GM23338 (cell line): Measurements from ENCODE around the gene SERINC5. TPM values are rescaled to one million over a fixed set of nuclear protein-coding genes. Genes with fewer than 3 reads are reported as not detected.

ENCODE experiments used
- ATAC-seq: fragments of 200-7000 bp; cut with Tn5 transposase; 3 replicates; pipeline ENCODE4 v1.9.1; 2020
- DNase-seq: peaks from one replicate; pipeline ENCODE4 v3.0.0-alpha.2; 2015; ENCODE audit warnings: low spot score
- H2AFZ ChIP-seq: fragments of 200-600 bp; sonication (generic); 2 replicates; pipeline ENCODE4 v1.8.0; 2016; ENCODE audit warnings: antibody characterized with exemption, mild to moderate bottlenecking, moderate library complexity
- H3F3A ChIP-seq: fragments of 200-600 bp; sonication (generic); replicated peaks from 2 replicates; pipeline ENCODE4 v1.8.0; 2017; ENCODE audit warnings: antibody characterized with exemption, mixed run types, low read depth
- H3K27ac ChIP-seq: fragments of 200-600 bp; sonication (generic); 2 replicates; pipeline ENCODE4 v1.6.1; 2016; ENCODE audit warnings: low read depth
- H3K27me3 ChIP-seq: fragments of 200-600 bp; sonication (generic); 2 replicates; pipeline ENCODE4 v1.8.0; 2016; ENCODE audit warnings: mild to moderate bottlenecking, mixed run types, moderate library complexity; ENCODE audit not compliant: insufficient read depth
- H3K36me3 ChIP-seq: fragments of 200-600 bp; sonication (generic); 2 replicates; pipeline ENCODE4 v1.8.0; 2016; ENCODE audit warnings: mild to moderate bottlenecking; ENCODE audit not compliant: insufficient read depth
- H3K4me1 ChIP-seq: fragments of 200-600 bp; sonication (generic); 2 replicates; pipeline ENCODE4 v1.8.0; 2016; ENCODE audit warnings: mild to moderate bottlenecking, moderate library complexity; ENCODE audit not compliant: insufficient read depth
- H3K4me2 ChIP-seq: fragments of 200-600 bp; sonication (generic); 2 replicates; pipeline ENCODE4 v1.7.1; 2017; ENCODE audit warnings: mixed run types
- H3K4me3 ChIP-seq: fragments of 200-600 bp; sonication (generic); 2 replicates; pipeline ENCODE4 v1.6.1; 2016; ENCODE audit warnings: mixed run types
- H3K79me2 ChIP-seq: fragments of 200-600 bp; sonication (generic); replicated peaks from 2 replicates; pipeline ENCODE4 v1.8.0; 2017; ENCODE audit warnings: mild to moderate bottlenecking; ENCODE audit not compliant: insufficient read depth
- H3K9me2 ChIP-seq: fragments of 200-600 bp; sonication (generic); 2 replicates; pipeline ENCODE4 v1.8.0; 2017; ENCODE audit not compliant: insufficient read depth
- H4K20me1 ChIP-seq: fragments of 200-600 bp; sonication (generic); replicated peaks from 2 replicates; pipeline ENCODE4 v1.8.0; 2017; ENCODE audit warnings: mild to moderate bottlenecking; ENCODE audit not compliant: insufficient read depth
- H3K27ac Mint-ChIP-seq: 2 replicates; pipeline ENCODE4 v1.8.0; 2020; ENCODE audit warnings: inconsistent platforms, mild to moderate bottlenecking, moderate library complexity, mixed read lengths
- H3K27me3 Mint-ChIP-seq: 3 replicates; pipeline ENCODE4 v1.8.0; 2022; ENCODE audit warnings: low read depth, mild to moderate bottlenecking, moderate library complexity, mixed read lengths, inconsistent platforms; ENCODE audit not compliant: insufficient read depth, poor library complexity
- H3K36me3 Mint-ChIP-seq: 3 replicates; pipeline ENCODE4 v1.8.0; 2021; ENCODE audit warnings: low read depth, mild to moderate bottlenecking, inconsistent platforms, moderate library complexity, mixed read lengths
- H3K4me1 Mint-ChIP-seq: 3 replicates; pipeline ENCODE4 v1.8.0; 2020; ENCODE audit warnings: mild to moderate bottlenecking, inconsistent platforms, mixed read lengths
- H3K4me3 Mint-ChIP-seq: 3 replicates; pipeline ENCODE4 v1.8.0; 2021; ENCODE audit warnings: moderate library complexity, mild to moderate bottlenecking, inconsistent platforms, mixed read lengths
- H3K9me3 Mint-ChIP-seq: 3 replicates; pipeline ENCODE4 v1.8.0; 2020; ENCODE audit warnings: moderate library complexity, mild to moderate bottlenecking, inconsistent platforms, mixed read lengths
- CREB1 ChIP-seq: fragments of 250-450 bp; sonication (Bioruptor Pico); IDR thresholded peaks from 2 replicates; pipeline ENCODE4 v1.5.0; 2020; ENCODE audit warnings: low read depth, mild to moderate bottlenecking, moderate library complexity
- ETS1 ChIP-seq: IDR thresholded peaks from 2 replicates; pipeline ENCODE4 v1.6.1; 2016; ENCODE audit warnings: antibody characterized with exemption
- EZH2 ChIP-seq: fragments of 200-600 bp; sonication (generic); IDR thresholded peaks from one replicate; pipeline ENCODE4 v1.8.0; 2017; ENCODE audit warnings: antibody characterized with exemption, mild to moderate bottlenecking, low read depth; ENCODE audit not compliant: unreplicated experiment
- EZH2phosphoT487 ChIP-seq: fragments of 200-600 bp; sonication (generic); IDR thresholded peaks from one replicate; pipeline ENCODE4 v1.8.1; 2018; ENCODE audit warnings: antibody characterized with exemption; ENCODE audit not compliant: unreplicated experiment
- JUNB ChIP-seq: IDR thresholded peaks from one replicate; pipeline ENCODE4 v1.6.1; 2016; ENCODE audit warnings: antibody characterized with exemption; ENCODE audit not compliant: unreplicated experiment
- NANOG ChIP-seq: IDR thresholded peaks from 2 replicates; pipeline ENCODE4 v1.6.1; 2016; ENCODE audit warnings: antibody characterized with exemption, borderline replicate concordance
- POLR2AphosphoS5 ChIP-seq: IDR thresholded peaks from 2 replicates; pipeline ENCODE4 v1.6.1; 2016; ENCODE audit warnings: antibody characterized with exemption, low read depth
- STAT1 ChIP-seq: IDR thresholded peaks from one replicate; pipeline ENCODE4 v1.6.1; 2016; ENCODE audit warnings: antibody characterized with exemption; ENCODE audit not compliant: unreplicated experiment
- ZNF114 ChIP-seq: fragments of 250-450 bp; sonication (Bioruptor Pico); IDR thresholded peaks from 2 replicates; pipeline ENCODE4 v1.5.0; 2020; ENCODE audit warnings: mild to moderate bottlenecking, moderate library complexity
- ZNF331 ChIP-seq: fragments of 250-450 bp; sonication (Bioruptor Pico); IDR thresholded peaks from 2 replicates; pipeline ENCODE4 v1.5.0; 2020; ENCODE audit warnings: low read depth, mild to moderate bottlenecking, moderate library complexity
- polyA plus RNA-seq: library from polyadenylated mRNA; unstranded; fragments of >200 nt; fragmentation: Nextera tagmentation; extraction: Ambion mirVana; gene quantifications from 2 replicates; pipeline ENCODE4 v1.2.1, GENCODE V29; 2016
- total RNA-seq: library from RNA; depleted of rRNA; stranded (reverse); fragments of >200 nt; shearing (Covaris generic); gene quantifications from 2 replicates; pipeline ENCODE4 v1.2.3, GENCODE V29; 2014
- TF ChIP-seq, protein P1 (sequence below): fragments of 250-450 bp; sonication (Bioruptor Pico); IDR thresholded peaks from 2 replicates; pipeline ENCODE4 v1.5.0; 2020; ENCODE audit warnings: mild to moderate bottlenecking, moderate library complexity
- TF ChIP-seq, protein P2 (sequence below), 2 experiments: fragments of 200-600 bp in 1 of 2; sonication (generic) in 1 of 2; conservative IDR thresholded peaks; 2 replicates each; pipeline versions ENCODE4 v1.5.1 to v1.6.1; 2016 to 2017; ENCODE audit warnings: antibody characterized with exemption in 2 of 2, low read depth in 2 of 2, mild to moderate bottlenecking in 2 of 2, moderate library complexity in 1 of 2
- TF ChIP-seq, protein P3 (sequence below): IDR thresholded peaks from one replicate; pipeline ENCODE4 v1.6.1; 2018; ENCODE audit warnings: antibody characterized with exemption; ENCODE audit not compliant: unreplicated experiment

SERINC5 gene
- total and polyA plus RNA-seq, 2 experiments from 2014 or later, result 34.0 to 107 TPM

GRCh38 chr5:80193401-80193800 lies 62.4 kb downstream of the SERINC5 start:
- Histone ChIP-seq H4K20me1 (peaks cover 17% of the 10 kb centered on the region), H2AFZ (no peak overlapping the region), H3K27ac (peak overlapping the region; percentile 56), H3K4me3 (no peak overlapping the region), H3K9me2 (no peaks in the 10 kb centered on the region), H3K4me1 (peaks cover 66% of the 10 kb centered on the region), H3K36me3 (no peaks in the 10 kb centered on the region), H3F3A (peaks cover 19% of the 10 kb centered on the region), H3K4me2 (peak overlapping the region; percentile 61), H3K27me3 (no peaks in the 10 kb centered on the region), H3K79me2 (peaks cover 100% of the 10 kb centered on the region)
- Mint-ChIP-seq H3K27me3 (peaks cover 13% of the 10 kb centered on the region), H3K36me3 (peaks cover 11% of the 10 kb centered on the region; the same call in 2 of the 3 replicates), H3K27ac (peak overlapping the region; percentile 57), H3K4me3 (no peak overlapping the region), H3K4me1 (peaks cover 61% of the 10 kb centered on the region), H3K9me3 (no peaks in the 10 kb centered on the region)
- ATAC-seq (no peak), DNase-seq (no peak)
- TF ChIP-seq STAT1 (no peak), JUNB (no peak), EZH2 (no peak), ZNF331 (no peak), ETS1 (no peak), NANOG (no peak), EZH2phosphoT487 (no peak), POLR2AphosphoS5 (no peak), CREB1 (CRISPR knock-in tag) (no peak), ZNF114 (no peak)
- TF ChIP-seq, protein P1, sequence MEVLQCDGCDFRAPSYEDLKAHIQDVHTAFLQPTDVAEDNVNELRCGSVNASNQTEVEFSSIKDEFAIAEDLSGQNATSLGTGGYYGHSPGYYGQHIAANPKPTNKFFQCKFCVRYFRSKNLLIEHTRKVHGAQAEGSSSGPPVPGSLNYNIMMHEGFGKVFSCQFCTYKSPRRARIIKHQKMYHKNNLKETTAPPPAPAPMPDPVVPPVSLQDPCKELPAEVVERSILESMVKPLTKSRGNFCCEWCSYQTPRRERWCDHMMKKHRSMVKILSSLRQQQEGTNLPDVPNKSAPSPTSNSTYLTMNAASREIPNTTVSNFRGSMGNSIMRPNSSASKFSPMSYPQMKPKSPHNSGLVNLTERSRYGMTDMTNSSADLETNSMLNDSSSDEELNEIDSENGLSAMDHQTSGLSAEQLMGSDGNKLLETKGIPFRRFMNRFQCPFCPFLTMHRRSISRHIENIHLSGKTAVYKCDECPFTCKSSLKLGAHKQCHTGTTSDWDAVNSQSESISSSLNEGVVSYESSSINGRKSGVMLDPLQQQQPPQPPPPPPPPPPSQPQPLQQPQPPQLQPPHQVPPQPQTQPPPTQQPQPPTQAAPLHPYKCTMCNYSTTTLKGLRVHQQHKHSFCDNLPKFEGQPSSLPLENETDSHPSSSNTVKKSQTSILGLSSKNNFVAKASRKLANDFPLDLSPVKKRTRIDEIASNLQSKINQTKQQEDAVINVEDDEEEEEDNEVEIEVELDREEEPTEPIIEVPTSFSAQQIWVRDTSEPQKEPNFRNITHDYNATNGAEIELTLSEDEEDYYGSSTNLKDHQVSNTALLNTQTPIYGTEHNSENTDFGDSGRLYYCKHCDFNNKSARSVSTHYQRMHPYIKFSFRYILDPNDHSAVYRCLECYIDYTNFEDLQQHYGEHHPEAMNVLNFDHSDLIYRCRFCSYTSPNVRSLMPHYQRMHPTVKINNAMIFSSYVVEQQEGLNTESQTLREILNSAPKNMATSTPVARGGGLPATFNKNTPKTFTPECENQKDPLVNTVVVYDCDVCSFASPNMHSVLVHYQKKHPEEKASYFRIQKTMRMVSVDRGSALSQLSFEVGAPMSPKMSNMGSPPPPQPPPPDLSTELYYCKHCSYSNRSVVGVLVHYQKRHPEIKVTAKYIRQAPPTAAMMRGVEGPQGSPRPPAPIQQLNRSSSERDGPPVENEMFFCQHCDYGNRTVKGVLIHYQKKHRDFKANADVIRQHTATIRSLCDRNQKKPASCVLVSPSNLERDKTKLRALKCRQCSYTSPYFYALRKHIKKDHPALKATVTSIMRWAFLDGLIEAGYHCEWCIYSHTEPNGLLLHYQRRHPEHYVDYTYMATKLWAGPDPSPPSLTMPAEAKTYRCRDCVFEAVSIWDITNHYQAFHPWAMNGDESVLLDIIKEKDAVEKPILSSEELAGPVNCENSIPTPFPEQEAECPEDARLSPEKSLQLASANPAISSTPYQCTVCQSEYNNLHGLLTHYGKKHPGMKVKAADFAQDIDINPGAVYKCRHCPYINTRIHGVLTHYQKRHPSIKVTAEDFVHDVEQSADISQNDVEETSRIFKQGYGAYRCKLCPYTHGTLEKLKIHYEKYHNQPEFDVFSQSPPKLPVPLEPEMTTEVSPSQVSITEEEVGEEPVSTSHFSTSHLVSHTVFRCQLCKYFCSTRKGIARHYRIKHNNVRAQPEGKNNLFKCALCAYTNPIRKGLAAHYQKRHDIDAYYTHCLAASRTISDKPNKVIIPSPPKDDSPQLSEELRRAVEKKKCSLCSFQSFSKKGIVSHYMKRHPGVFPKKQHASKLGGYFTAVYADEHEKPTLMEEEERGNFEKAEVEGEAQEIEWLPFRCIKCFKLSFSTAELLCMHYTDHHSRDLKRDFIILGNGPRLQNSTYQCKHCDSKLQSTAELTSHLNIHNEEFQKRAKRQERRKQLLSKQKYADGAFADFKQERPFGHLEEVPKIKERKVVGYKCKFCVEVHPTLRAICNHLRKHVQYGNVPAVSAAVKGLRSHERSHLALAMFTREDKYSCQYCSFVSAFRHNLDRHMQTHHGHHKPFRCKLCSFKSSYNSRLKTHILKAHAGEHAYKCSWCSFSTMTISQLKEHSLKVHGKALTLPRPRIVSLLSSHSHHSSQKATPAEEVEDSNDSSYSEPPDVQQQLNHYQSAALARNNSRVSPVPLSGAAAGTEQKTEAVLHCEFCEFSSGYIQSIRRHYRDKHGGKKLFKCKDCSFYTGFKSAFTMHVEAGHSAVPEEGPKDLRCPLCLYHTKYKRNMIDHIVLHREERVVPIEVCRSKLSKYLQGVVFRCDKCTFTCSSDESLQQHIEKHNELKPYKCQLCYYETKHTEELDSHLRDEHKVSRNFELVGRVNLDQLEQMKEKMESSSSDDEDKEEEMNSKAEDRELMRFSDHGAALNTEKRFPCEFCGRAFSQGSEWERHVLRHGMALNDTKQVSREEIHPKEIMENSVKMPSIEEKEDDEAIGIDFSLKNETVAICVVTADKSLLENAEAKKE (CRISPR knock-in tag), result no peak
- TF ChIP-seq, protein P2, sequence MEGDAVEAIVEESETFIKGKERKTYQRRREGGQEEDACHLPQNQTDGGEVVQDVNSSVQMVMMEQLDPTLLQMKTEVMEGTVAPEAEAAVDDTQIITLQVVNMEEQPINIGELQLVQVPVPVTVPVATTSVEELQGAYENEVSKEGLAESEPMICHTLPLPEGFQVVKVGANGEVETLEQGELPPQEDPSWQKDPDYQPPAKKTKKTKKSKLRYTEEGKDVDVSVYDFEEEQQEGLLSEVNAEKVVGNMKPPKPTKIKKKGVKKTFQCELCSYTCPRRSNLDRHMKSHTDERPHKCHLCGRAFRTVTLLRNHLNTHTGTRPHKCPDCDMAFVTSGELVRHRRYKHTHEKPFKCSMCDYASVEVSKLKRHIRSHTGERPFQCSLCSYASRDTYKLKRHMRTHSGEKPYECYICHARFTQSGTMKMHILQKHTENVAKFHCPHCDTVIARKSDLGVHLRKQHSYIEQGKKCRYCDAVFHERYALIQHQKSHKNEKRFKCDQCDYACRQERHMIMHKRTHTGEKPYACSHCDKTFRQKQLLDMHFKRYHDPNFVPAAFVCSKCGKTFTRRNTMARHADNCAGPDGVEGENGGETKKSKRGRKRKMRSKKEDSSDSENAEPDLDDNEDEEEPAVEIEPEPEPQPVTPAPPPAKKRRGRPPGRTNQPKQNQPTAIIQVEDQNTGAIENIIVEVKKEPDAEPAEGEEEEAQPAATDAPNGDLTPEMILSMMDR (conservative IDR thresholded peaks at IDR 0.05; ENCODE audit: low read depth in 2 of 2), result no peak
- TF ChIP-seq, protein P3, sequence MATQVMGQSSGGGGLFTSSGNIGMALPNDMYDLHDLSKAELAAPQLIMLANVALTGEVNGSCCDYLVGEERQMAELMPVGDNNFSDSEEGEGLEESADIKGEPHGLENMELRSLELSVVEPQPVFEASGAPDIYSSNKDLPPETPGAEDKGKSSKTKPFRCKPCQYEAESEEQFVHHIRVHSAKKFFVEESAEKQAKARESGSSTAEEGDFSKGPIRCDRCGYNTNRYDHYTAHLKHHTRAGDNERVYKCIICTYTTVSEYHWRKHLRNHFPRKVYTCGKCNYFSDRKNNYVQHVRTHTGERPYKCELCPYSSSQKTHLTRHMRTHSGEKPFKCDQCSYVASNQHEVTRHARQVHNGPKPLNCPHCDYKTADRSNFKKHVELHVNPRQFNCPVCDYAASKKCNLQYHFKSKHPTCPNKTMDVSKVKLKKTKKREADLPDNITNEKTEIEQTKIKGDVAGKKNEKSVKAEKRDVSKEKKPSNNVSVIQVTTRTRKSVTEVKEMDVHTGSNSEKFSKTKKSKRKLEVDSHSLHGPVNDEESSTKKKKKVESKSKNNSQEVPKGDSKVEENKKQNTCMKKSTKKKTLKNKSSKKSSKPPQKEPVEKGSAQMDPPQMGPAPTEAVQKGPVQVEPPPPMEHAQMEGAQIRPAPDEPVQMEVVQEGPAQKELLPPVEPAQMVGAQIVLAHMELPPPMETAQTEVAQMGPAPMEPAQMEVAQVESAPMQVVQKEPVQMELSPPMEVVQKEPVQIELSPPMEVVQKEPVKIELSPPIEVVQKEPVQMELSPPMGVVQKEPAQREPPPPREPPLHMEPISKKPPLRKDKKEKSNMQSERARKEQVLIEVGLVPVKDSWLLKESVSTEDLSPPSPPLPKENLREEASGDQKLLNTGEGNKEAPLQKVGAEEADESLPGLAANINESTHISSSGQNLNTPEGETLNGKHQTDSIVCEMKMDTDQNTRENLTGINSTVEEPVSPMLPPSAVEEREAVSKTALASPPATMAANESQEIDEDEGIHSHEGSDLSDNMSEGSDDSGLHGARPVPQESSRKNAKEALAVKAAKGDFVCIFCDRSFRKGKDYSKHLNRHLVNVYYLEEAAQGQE, result no peak
